Measurements from ENCODE around the gene PTPN13.

Gene PTPN13

DNA sequence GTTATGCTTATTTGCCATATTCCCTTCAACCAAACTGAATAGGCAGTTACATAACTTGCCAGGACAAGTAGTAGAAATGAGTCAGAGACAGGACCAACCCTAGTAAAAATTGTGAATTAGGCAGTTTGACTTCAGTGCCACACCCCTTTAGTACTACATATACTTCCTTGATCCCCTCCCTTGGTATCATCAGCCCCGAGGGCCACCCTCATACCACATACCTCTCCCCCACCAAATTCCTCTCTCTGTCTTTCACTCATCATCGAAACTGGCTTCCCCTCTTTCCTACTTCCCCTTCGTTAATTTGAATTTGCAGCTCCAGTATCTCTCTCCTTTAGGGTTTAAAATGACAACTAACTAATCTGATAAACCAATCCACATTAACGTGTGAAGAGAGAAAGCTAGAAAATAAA is 7.9 kb upstream of the PTPN13 start:
- H3K4me3 Mint-ChIP-seq, result no peak overlapping the region
- H3K36me3 Mint-ChIP-seq (ENCODE audit: low read depth), result peaks cover 3% of the 10 kb centered on the region

DNA sequence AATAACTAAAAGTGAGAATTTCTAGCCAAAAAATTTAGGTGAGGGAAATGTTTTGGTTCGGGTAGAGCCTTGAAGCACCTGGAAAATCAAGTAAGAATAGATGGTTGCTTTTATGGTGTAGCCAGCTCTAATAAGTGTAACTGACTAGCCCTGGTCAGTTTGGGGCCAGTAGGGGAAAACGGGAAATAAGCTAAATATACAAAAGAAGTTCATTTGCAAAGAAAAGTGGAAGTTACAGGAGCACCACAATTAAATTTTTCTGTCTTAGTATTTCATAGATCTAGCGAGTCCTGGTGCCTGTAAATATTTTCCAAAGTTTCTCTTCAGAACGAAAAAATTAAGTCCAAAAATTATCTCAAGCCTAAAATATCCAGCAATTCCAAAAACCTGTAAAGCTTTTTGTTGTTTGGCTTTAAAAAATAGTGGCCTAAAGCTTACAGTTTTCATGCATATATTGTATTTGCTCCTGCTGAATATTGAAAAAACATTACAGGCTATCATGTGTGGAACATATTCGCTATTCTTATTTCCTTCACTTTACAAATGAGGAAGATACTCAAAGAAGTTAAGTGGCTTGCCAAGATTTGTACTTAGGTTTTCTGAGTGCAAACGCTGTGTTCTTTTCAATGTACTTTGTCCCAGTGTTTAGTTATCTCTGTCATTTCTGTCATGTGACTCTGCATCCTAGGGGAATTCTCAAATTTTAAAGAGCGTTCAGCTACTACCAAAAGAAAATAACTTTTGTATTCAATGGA is 7.3 kb upstream of the PTPN13 start:
- TF ChIP-seq, protein P1, sequence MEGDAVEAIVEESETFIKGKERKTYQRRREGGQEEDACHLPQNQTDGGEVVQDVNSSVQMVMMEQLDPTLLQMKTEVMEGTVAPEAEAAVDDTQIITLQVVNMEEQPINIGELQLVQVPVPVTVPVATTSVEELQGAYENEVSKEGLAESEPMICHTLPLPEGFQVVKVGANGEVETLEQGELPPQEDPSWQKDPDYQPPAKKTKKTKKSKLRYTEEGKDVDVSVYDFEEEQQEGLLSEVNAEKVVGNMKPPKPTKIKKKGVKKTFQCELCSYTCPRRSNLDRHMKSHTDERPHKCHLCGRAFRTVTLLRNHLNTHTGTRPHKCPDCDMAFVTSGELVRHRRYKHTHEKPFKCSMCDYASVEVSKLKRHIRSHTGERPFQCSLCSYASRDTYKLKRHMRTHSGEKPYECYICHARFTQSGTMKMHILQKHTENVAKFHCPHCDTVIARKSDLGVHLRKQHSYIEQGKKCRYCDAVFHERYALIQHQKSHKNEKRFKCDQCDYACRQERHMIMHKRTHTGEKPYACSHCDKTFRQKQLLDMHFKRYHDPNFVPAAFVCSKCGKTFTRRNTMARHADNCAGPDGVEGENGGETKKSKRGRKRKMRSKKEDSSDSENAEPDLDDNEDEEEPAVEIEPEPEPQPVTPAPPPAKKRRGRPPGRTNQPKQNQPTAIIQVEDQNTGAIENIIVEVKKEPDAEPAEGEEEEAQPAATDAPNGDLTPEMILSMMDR (IDR thresholded peaks at IDR 0.05; ENCODE audit: unreplicated experiment in 3 of 3), result no peak
- no peak overlapping the region for H3K4me3 Mint-ChIP-seq
- H3K36me3 Mint-ChIP-seq (ENCODE audit: low read depth), result peaks cover 3% of the 10 kb centered on the region
- H3K4me1 Mint-ChIP-seq, result peaks cover 6% of the 10 kb centered on the region
- H3K27me3 Mint-ChIP-seq (ENCODE audit: low read depth), result peaks cover 4% of the 10 kb centered on the region
- H3K9me3 Mint-ChIP-seq, result no peaks in the 10 kb centered on the region
- peak overlapping the region; percentile 26 to 89 (median 85) for H3K27ac Mint-ChIP-seq

More for the DNA sequence above, 7.9 kb upstream of the PTPN13 start:
- TF ChIP-seq, protein P1 (IDR thresholded peaks at IDR 0.05; ENCODE audit: unreplicated experiment in 3 of 3), result no peak
- Mint-ChIP-seq H3K4me1 (peaks cover 6% of the 10 kb centered on the region), H3K27me3 (ENCODE audit: low read depth) (peaks cover 4% of the 10 kb centered on the region), H3K27ac (peak overlapping the region in 2 of 3 experiments; percentile 17 to 54), H3K9me3 (no peaks in the 10 kb centered on the region)

DNA sequence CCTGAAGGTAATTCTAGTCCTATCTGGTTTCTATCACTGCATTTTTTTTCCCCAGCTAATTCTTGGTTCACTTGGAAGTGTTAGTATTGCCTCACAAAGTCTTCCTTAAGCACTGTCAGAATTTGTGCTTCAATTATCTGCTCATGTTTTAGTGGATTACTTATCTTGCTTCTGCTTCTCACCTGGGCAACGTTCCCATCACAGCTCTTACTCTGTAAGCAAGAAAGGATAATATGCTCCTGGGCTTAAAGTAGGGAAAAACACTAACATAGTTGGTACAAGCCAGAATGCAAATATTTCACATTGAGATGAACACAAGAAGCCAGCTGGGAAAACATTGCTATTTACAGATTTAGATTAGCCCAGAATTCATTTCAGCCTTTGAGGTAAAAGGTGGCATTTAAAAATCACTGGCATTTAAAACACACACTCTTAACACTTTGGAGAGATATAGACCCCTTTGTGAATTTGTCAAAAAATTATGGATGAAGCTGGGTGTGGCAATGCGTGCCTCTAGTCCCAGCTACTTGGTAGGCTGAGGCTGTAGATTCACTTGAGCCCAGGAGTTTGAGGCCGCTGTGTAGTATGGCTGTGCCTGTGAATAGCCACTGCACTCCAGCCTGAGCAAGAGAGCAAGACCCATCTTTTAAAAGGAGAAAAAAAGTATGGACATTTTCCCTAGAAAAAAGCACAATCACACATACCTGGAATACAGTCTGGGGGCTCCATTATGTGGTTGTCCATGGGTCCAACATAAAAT is 6.6 kb upstream of the PTPN13 start:
- Mint-ChIP-seq H3K36me3 (ENCODE audit: low read depth) (peaks cover 3% of the 10 kb centered on the region), H3K27ac (peak overlapping the region; percentile 26 to 89 (median 85)), H3K4me1 (peaks cover 9% of the 10 kb centered on the region), H3K4me3 (no peak overlapping the region), H3K9me3 (no peaks in the 10 kb centered on the region), H3K27me3 (ENCODE audit: low read depth) (peaks cover 4% of the 10 kb centered on the region)
- TF ChIP-seq, protein P1 (IDR thresholded peaks at IDR 0.05; ENCODE audit: unreplicated experiment in 3 of 3), result no peak

DNA sequence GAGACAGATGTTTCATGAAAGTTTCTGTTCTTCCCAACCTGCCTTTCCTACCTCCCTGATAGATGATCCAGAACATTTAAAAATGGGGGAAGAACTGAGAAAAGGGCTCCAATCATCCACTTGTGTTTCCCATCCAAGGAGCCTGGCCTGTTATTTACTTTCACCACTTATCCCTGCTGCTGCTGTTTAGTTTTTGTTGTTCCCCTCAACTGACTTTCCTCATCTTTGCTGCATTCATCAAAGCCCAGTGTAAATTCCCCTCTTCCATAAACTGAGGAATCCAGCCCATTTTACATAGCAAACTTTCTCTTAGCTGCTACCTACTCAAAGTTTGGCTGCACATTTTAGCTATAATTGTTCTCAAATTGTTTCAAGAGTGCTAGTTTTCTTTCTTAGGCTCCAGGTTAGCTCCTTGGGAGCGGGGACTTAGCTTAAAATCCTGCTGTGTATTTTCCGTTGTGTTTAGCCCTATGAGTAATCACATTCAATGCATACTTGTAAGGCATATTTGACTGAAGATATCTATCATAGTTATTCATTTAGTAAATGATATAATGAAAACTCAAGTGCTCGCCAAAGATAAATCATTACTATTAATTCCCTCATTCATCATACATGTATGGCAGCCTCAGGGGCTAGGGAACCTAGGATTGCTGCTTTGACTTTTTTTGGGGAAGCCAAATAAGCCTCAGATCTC is 1.4 kb upstream of the PTPN13 start:
- no peaks in the 10 kb centered on the region for H3K27me3 Mint-ChIP-seq (ENCODE audit: low read depth)
- H3K4me1 Mint-ChIP-seq, result peaks cover 25% of the 10 kb centered on the region
- H3K36me3 Mint-ChIP-seq (ENCODE audit: low read depth), result peaks cover 3% of the 10 kb centered on the region
- no peaks in the 10 kb centered on the region for H3K9me3 Mint-ChIP-seq
- TF ChIP-seq, protein P1 (IDR thresholded peaks at IDR 0.05; ENCODE audit: unreplicated experiment in 3 of 3), result no peak
- peak overlapping the region; percentile 84 to 98 (median 97) for H3K27ac Mint-ChIP-seq
- H3K4me3 Mint-ChIP-seq, result peak overlapping the region; percentile 92 to 97 (median 92)

DNA sequence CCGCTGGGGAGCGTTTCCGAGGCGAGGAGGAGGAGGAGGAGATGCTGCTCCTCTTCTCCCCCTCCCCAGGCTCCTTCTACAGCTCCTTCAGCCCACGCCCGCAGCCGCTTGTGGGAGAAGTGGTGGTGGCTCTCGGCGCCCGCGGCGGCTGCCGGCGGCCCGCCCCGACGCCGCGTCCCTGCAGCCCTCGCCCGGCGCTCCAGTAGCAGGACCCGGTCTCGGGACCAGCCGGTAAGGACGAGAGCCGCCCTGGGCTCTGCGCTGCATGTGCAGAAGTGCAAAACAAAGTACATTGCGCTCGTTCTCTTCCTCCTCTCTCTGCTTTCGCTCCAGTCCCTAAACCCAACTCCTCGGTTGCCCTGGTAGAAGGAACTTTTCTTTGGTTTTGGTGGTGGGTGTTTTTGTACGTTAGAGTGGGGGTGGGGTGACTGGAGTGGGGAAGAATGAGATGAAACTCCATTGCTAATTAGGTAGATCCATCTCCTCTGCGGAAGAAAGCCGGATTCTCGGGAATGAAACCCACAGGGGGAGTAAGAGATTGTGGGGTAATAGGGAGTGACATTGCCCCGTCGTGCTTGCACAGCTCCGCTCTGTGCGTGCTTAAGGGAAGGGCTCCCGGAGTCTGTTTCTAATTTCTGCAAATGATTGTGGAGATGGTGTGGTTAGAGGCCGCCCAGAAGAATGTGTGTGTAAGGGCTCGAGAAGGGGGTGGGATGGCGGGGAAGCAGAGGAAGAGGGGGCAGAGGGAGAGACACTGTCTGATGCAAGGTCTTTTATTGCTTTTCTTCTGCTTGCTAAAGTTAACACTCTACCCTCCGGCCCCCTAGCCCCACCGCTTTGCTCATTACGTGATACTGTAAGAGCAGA is 677 bp downstream of the PTPN13 start:
- Mint-ChIP-seq H3K36me3 (ENCODE audit: low read depth) (no peaks in the 10 kb centered on the region), H3K27ac (peak overlapping the region; percentile 84 to 97 (median 96)), H3K27me3 (ENCODE audit: low read depth) (no peaks in the 10 kb centered on the region), H3K4me3 (peak overlapping the region; percentile 92 to 97 (median 92)), H3K4me1 (peaks cover 30% of the 10 kb centered on the region), H3K9me3 (no peaks in the 10 kb centered on the region)
- TF ChIP-seq, protein P1 (IDR thresholded peaks at IDR 0.05; ENCODE audit: unreplicated experiment in 3 of 3), result no peak
